K562 (cell line): ENCODE results near the gene LDLRAD3. TPM values are rescaled to one million over a fixed set of nuclear protein-coding genes. Genes with fewer than 3 reads are reported as not detected.

Experiments
- E2F4 ChIP-seq: sonication (generic); formaldehyde crosslinking; IDR thresholded peaks from 2 replicates; pipeline ENCODE4 v1.8.0; 2022; ENCODE audit warnings: mild to moderate bottlenecking, low read depth, missing genetic modification reagents
- MBD2 ChIP-seq: sonication (generic); IDR thresholded peaks from 2 replicates; pipeline ENCODE4 v1.6.1; 2016; ENCODE audit warnings: low read depth, borderline replicate concordance
- PPARD ChIP-seq: fragments of 250-450 bp; sonication (Bioruptor Pico); IDR thresholded peaks from 2 replicates; pipeline ENCODE4 v1.8.0; 2022; ENCODE audit warnings: inconsistent platforms, mild to moderate bottlenecking, moderate library complexity
- ZNF197 ChIP-seq: fragments of 200-800 bp; sonication (Bioruptor generic); IDR thresholded peaks from 2 replicates; pipeline ENCODE4 v1.6.1; 2016; ENCODE audit warnings: low read depth, missing genetic modification characterization, missing compliant biosample characterization
- polyA plus RNA-seq, 8 experiments: library from polyadenylated mRNA; depleted of rRNA in 4 of 8; stranded (reverse) in 5 of 8; unstranded in 3 of 8; fragments of >200 nt; fragmentation: Nextera tagmentation in 2 of 8; fragmentation: Illumina TruSeq in 1 of 8; extraction: Ambion mirVana in 2 of 8; extraction: Trizol in 1 of 8; gene quantifications; 2 replicates each; pipeline versions ENCODE4 v1.2.1 to v1.2.3, GENCODE V29; 2011 to 2014; ENCODE audit warnings: inconsistent platforms in 1 of 8, missing spikeins in 1 of 8
- total RNA-seq, 7 experiments: library from RNA; depleted of rRNA in 6 of 7; stranded (reverse); fragments of >200 nt in 6 of 7; fragmentation: Illumina TruSeq in 2 of 7; extraction: Trizol in 2 of 7; gene quantifications; 2 replicates each; pipeline versions ENCODE4 v1.2.1 to v1.2.3, GENCODE V29; 2011 to 2021; ENCODE audit warnings: low replicate concordance in 1 of 7
- TF ChIP-seq, protein P1 (sequence below), 2 experiments: fragments of 450-650 bp in 1 of 2; sonication (generic) in 1 of 2; formaldehyde crosslinking in 1 of 2; IDR thresholded peaks; 2 replicates each; pipeline versions ENCODE4 v1.7.1 to v1.9.0; 2016 to 2022; ENCODE audit warnings: inconsistent platforms in 1 of 2, mild to moderate bottlenecking in 1 of 2, missing genetic modification reagents in 1 of 2

Gene LDLRAD3
- total and polyA plus RNA-seq, 9 of the 15 experiments (the other 6 are each of a cell fraction or from before 2014, with no cell fraction given) = 0.73 to 7.2 (median 3.5) TPM

GRCh38 chr11:35983981-35984380, 40.1 kb downstream of the LDLRAD3 start (continued):
- TF ChIP-seq, protein P1, sequence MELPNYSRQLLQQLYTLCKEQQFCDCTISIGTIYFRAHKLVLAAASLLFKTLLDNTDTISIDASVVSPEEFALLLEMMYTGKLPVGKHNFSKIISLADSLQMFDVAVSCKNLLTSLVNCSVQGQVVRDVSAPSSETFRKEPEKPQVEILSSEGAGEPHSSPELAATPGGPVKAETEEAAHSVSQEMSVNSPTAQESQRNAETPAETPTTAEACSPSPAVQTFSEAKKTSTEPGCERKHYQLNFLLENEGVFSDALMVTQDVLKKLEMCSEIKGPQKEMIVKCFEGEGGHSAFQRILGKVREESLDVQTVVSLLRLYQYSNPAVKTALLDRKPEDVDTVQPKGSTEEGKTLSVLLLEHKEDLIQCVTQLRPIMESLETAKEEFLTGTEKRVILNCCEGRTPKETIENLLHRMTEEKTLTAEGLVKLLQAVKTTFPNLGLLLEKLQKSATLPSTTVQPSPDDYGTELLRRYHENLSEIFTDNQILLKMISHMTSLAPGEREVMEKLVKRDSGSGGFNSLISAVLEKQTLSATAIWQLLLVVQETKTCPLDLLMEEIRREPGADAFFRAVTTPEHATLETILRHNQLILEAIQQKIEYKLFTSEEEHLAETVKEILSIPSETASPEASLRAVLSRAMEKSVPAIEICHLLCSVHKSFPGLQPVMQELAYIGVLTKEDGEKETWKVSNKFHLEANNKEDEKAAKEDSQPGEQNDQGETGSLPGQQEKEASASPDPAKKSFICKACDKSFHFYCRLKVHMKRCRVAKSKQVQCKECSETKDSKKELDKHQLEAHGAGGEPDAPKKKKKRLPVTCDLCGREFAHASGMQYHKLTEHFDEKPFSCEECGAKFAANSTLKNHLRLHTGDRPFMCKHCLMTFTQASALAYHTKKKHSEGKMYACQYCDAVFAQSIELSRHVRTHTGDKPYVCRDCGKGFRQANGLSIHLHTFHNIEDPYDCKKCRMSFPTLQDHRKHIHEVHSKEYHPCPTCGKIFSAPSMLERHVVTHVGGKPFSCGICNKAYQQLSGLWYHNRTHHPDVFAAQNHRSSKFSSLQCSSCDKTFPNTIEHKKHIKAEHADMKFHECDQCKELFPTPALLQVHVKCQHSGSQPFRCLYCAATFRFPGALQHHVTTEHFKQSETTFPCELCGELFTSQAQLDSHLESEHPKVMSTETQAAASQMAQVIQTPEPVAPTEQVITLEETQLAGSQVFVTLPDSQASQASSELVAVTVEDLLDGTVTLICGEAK (IDR thresholded peaks at IDR 0.05) = no peak
- TF ChIP-seq, protein P1 (CRISPR knock-in tag; IDR thresholded peaks at IDR 0.05) = no peak
- TF ChIP-seq ZNF197 (no peak), MBD2 (no peak), PPARD (CRISPR knock-in tag) (no peak), E2F4 (no peak)
